GM19043 (cell line): ENCODE measurements around the gene ABCC9.
"Not testable (repeated sequence)": the region's sequence is repeated elsewhere in the genome, so short reads cannot be mapped to it uniquely, and the experiment has no call there.

Source experiments
- ATAC-seq: cut with Tn5 transposase; IDR thresholded peaks from one replicate; pipeline ENCODE4 v1.9.1; 2021; ENCODE audit warnings: low read depth; ENCODE audit not compliant: unreplicated experiment

Gene ABCC9

GRCh38 chr12:21938879-21939278 is 2.3 kb downstream of the ABCC9 start:
- ATAC-seq, result no peak

GRCh38 chr12:21934173-21934572 is 7.1 kb downstream of the ABCC9 start:
- ATAC-seq, result no peak

- no peak for ATAC-seq
Observed at GRCh38 chr12:21933656-21934055, 7.6 kb downstream of the ABCC9 start.

GRCh38 chr12:21929972-21930371 is 11.3 kb downstream of the ABCC9 start:
- ATAC-seq, result not testable (repeated sequence)

GRCh38 chr12:21925296-21925913 is 15.8 kb downstream of the ABCC9 start:
- ATAC-seq, result no peak

- no peak for ATAC-seq
Observed at GRCh38 chr12:21921436-21921835, 19.8 kb downstream of the ABCC9 start.

- ATAC-seq, result no peak
Observed at GRCh38 chr12:21918456-21918855, 22.8 kb downstream of the ABCC9 start.

- no peak for ATAC-seq
Observed at GRCh38 chr12:21913823-21914222, 27.4 kb downstream of the ABCC9 start.

- no peak for ATAC-seq
Observed at GRCh38 chr12:21912318-21912717, 28.9 kb downstream of the ABCC9 start.

- ATAC-seq, result no peak
Observed at GRCh38 chr12:21911832-21912231, 29.4 kb downstream of the ABCC9 start.

- no peak for ATAC-seq
Observed at GRCh38 chr12:21910657-21911056, 30.6 kb downstream of the ABCC9 start.

- no peak for ATAC-seq
Observed at GRCh38 chr12:21907948-21908837, 33.0 kb downstream of the ABCC9 start.

GRCh38 chr12:21906919-21907493 is 34.2 kb downstream of the ABCC9 start:
- ATAC-seq, result no peak

- ATAC-seq, result not testable (repeated sequence)
Observed at GRCh38 chr12:21899532-21899931, 41.7 kb downstream of the ABCC9 start.

- no peak for ATAC-seq
Observed at GRCh38 chr12:21895651-21896050, 45.6 kb downstream of the ABCC9 start.

- no peak for ATAC-seq
Observed at GRCh38 chr12:21894792-21895595, 46.2 kb downstream of the ABCC9 start.

GRCh38 chr12:21893924-21894323 is 47.3 kb downstream of the ABCC9 start:
- ATAC-seq, result no peak

GRCh38 chr12:21892341-21892740 is 48.9 kb downstream of the ABCC9 start:
- ATAC-seq, result no peak

GRCh38 chr12:21891751-21892217 is 49.4 kb downstream of the ABCC9 start:
- no peak for ATAC-seq

- no peak for ATAC-seq
Observed at GRCh38 chr12:21888276-21888863, 52.9 kb downstream of the ABCC9 start.
